ENCODE measurements around the gene MESP1. TPM values are rescaled to one million over a fixed set of nuclear protein-coding genes. Genes with fewer than 3 reads are reported as not detected.

Gene MESP1
- total and polyA plus RNA-seq, 2 of the 13 experiments (the other 11 are each of a cell fraction or from before 2014, with no cell fraction given), result not detected

DNA sequence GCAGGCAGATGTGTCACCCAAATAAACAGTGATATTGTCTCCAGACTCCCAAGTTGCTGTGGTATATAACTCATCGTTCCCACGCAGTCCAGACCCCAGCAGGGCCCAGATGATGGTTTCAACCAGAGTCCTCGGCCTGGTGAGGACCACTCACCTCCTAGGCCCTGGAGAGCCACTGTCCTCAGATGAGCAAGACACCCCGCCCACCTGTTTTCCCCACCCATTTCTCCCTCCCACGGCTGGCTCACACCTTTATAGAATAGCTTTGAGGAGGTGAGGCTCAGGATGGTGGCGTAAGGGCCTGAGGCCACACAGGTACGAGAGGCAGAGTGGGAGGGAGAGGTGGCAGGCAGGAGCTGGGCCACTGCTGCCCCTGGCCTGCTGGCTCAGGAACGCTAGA, 7.5 kb downstream of the MESP1 start:
- Histone ChIP-seq H4K20me1 (ENCODE audit: insufficient read depth, low read length) (no peaks in the 10 kb centered on the region), H3K36me3 (replicated peaks in 1 of 2; ENCODE audit: control insufficient read depth in 1 of 2, insufficient read depth in 2 of 2, low read length in 2 of 2) (no peaks in the 10 kb centered on the region), H3K9me3 (ENCODE audit: low read length) (no peaks in the 10 kb centered on the region), H2AFZ (ENCODE audit: low read length) (no peak overlapping the region), H3K27ac (ENCODE audit: extremely low read length, insufficient read depth, low read length) (no peak overlapping the region), H3K4me2 (ENCODE audit: low read depth, low read length) (no peak overlapping the region), H3K9ac (ENCODE audit: insufficient read depth, low read depth, low read length) (no peak overlapping the region), H3K27me3 (ENCODE audit: control insufficient read depth in 1 of 2, insufficient read depth in 2 of 2, low read length in 2 of 2) (peaks cover 6 to 37% of the 10 kb centered on the region in 2 experiments; a peak in 4 of 5 replicates), H3K79me2 (ENCODE audit: insufficient read depth, low read length) (no peaks in the 10 kb centered on the region), H3K4me1 (ENCODE audit: insufficient read depth, low read length) (no peaks in the 10 kb centered on the region), H3K4me3 (replicated peaks in 1 of 3; ENCODE audit: insufficient read depth in 1 of 3, low read depth in 2 of 3, low read length in 3 of 3) (no peak overlapping the region)
- no peak for DNase-seq (ENCODE audit: low spot score)
- no TSS peak for BruUV-seq (replicated peaks)
- FAIRE-seq, result no peak
- 6% methylated on average over 3 of the region's 8 CpGs for WGBS (ENCODE audit: low lambda C conversion rate)
- ChIA-PET POLR2A (no interaction called here), CTCF (ENCODE audit: low intra/inter-chr PET ratio, low total read pairs) (no interaction called here)
- TF ChIP-seq EZH2 (conservative IDR thresholded peaks at IDR 0.05; ENCODE audit: low read depth, low read length) (no peak), ZNF629 (CRISPR knock-in tag; conservative IDR thresholded peaks at IDR 0.05) (no peak), TFDP1 (CRISPR knock-in tag; IDR thresholded peaks at IDR 0.05; ENCODE audit: borderline replicate concordance) (no peak), PPARG (CRISPR knock-in tag; conservative IDR thresholded peaks at IDR 0.05) (no peak), ZNF333 (CRISPR knock-in tag; IDR thresholded peaks at IDR 0.05; ENCODE audit: borderline replicate concordance) (no peak), NFE2 (CRISPR knock-in tag; IDR thresholded peaks at IDR 0.05) (no peak), CAMTA2 (CRISPR knock-in tag; IDR thresholded peaks at IDR 0.05; ENCODE audit: borderline replicate concordance) (no peak), ZFAT (CRISPR knock-in tag; conservative IDR thresholded peaks at IDR 0.05) (no peak), FOSL1 (CRISPR knock-in tag; IDR thresholded peaks at IDR 0.05; ENCODE audit: borderline replicate concordance) (no peak), TBX3 (IDR thresholded peaks at IDR 0.05; ENCODE audit: borderline replicate concordance) (no peak), ZNF569 (CRISPR knock-in tag; IDR thresholded peaks at IDR 0.05; ENCODE audit: borderline replicate concordance) (no peak), ZBTB49 (CRISPR knock-in tag; IDR thresholded peaks at IDR 0.05; ENCODE audit: borderline replicate concordance) (no peak), POGZ (CRISPR knock-in tag; IDR thresholded peaks at IDR 0.05) (no peak), MTA1 (CRISPR knock-in tag; IDR thresholded peaks at IDR 0.05; ENCODE audit: borderline replicate concordance) (no peak), ZNF543 (CRISPR knock-in tag; IDR thresholded peaks at IDR 0.05) (no peak), ZNF510 (CRISPR knock-in tag; IDR thresholded peaks at IDR 0.05; ENCODE audit: low read depth) (no peak), ATF2 (CRISPR knock-in tag; IDR thresholded peaks at IDR 0.05) (no peak)
- no peak for ATAC-seq
- in situ Hi-C loops (cut with HindIII; ENCODE audit: extremely low pct_ligation_motif_present, low pct_unique_long_range_greater_than_20kb), result loop anchor here (25.0 kb wide), 1 partner anchor 344 kb away; no protein-coding TSS in a partner anchor
- intact Hi-C loops (cut with micrococcal nuclease; ENCODE audit: unreplicated experiment), result no loop called here

All from HepG2 (cell line).